NT2/D1 (cell line): ENCODE measurements around the gene ERVFRD-1.

ENCODE experiments used
- DNase-seq: peaks from one replicate; pipeline ENCODE4 v3.0.0-alpha.2; 2011; ENCODE audit warnings: low read depth, low spot score
- H3K27me3 ChIP-seq: 2 replicates; pipeline ENCODE4 v1.6.0; 2011; ENCODE audit warnings: mild to moderate bottlenecking; ENCODE audit not compliant: insufficient read length, insufficient read depth
- H3K36me3 ChIP-seq: 2 replicates; pipeline ENCODE4 v1.6.1; 2011; ENCODE audit warnings: mild to moderate bottlenecking, low read length, mixed read lengths; ENCODE audit not compliant: insufficient read depth, insufficient read length
- H3K4me1 ChIP-seq: 2 replicates; pipeline ENCODE4 v1.5.1; 2011; ENCODE audit not compliant: insufficient read depth, insufficient read length
- H3K4me3 ChIP-seq: 2 replicates; pipeline ENCODE4 v1.5.1; 2011; ENCODE audit warnings: low read depth; ENCODE audit not compliant: insufficient read length
- H3K9ac ChIP-seq: 2 replicates; pipeline ENCODE4 v1.6.0; 2011; ENCODE audit warnings: low read depth; ENCODE audit not compliant: insufficient read length
- H3K9me3 ChIP-seq: 2 replicates; pipeline ENCODE4 v1.5.1; 2011; ENCODE audit warnings: mild to moderate bottlenecking, low read length; ENCODE audit not compliant: insufficient read depth
- SUZ12 ChIP-seq: IDR thresholded peaks from 2 replicates; pipeline ENCODE4 v1.6.1; 2011; ENCODE audit not compliant: insufficient read length, insufficient read depth; ENCODE audit errors: extremely low read depth
- YY1 ChIP-seq: IDR thresholded peaks from 2 replicates; pipeline ENCODE4 v1.6.1; 2011; ENCODE audit not compliant: insufficient read length, insufficient read depth
- ZNF274 ChIP-seq: IDR thresholded peaks from 2 replicates; pipeline ENCODE4 v1.6.1; 2011; ENCODE audit warnings: mild to moderate bottlenecking, low read depth, low read length

Gene ERVFRD-1

GRCh38 chr6:11139051-11139960, 27.8 kb upstream of the ERVFRD-1 start:
- Histone ChIP-seq H3K9ac (no peak overlapping the region), H3K4me3 (no peak overlapping the region), H3K4me1 (no peaks in the 10 kb centered on the region), H3K9me3 (no peaks in the 10 kb centered on the region), H3K36me3 (peaks cover 14% of the 10 kb centered on the region), H3K27me3 (no peaks in the 10 kb centered on the region)
- DNase-seq = no peak
- TF ChIP-seq SUZ12 = no peak
- no peak for TF ChIP-seq YY1
- TF ChIP-seq ZNF274 = no peak

GRCh38 chr6:11136809-11137208, 25.3 kb upstream of the ERVFRD-1 start:
- no peaks in the 10 kb centered on the region for H3K9me3 ChIP-seq
- no peaks in the 10 kb centered on the region for H3K27me3 ChIP-seq
- no peak for TF ChIP-seq ZNF274
- TF ChIP-seq SUZ12 = no peak
- TF ChIP-seq YY1 = no peak
- H3K4me1 ChIP-seq = no peaks in the 10 kb centered on the region
- H3K36me3 ChIP-seq = peaks cover 14% of the 10 kb centered on the region
- DNase-seq = no peak
- no peak overlapping the region for H3K4me3 ChIP-seq
- H3K9ac ChIP-seq = no peak overlapping the region

DNA sequence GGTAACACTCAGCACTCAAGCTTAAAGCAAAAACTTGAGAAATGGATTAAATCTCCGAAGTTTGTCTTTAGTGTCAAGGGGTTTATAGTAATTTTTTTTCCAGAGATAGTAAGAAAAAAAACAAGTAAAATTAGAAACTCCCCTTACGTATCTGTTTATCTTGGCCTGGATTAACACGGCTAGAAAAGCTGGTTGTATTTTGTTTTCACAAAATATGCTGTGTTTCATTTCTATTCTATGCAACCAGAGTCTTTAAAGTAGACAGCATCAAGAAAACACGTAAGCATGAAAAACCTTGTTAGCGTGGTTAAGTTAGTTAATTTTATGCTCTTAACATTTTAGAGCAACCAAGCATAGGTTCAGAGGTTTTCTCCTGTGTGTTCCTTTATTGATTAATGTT, 21.8 kb upstream of the ERVFRD-1 start:
- TF ChIP-seq ZNF274 (no peak), SUZ12 (no peak), YY1 (no peak)
- H3K27me3 ChIP-seq = no peaks in the 10 kb centered on the region
- H3K9ac ChIP-seq = no peak overlapping the region
- H3K4me3 ChIP-seq = no peak overlapping the region
- no peak for DNase-seq
- H3K4me1 ChIP-seq = no peaks in the 10 kb centered on the region
- H3K36me3 ChIP-seq = peaks cover 14% of the 10 kb centered on the region
- no peaks in the 10 kb centered on the region for H3K9me3 ChIP-seq

GRCh38 chr6:11132194-11132888, 20.8 kb upstream of the ERVFRD-1 start:
- no peak for TF ChIP-seq YY1
- TF ChIP-seq SUZ12 = no peak
- no peak for TF ChIP-seq ZNF274
- H3K36me3 ChIP-seq = peaks cover 19% of the 10 kb centered on the region
- no peak for DNase-seq
- H3K4me3 ChIP-seq = no peak overlapping the region
- H3K9me3 ChIP-seq = no peaks in the 10 kb centered on the region; the same call in 1 of the 2 replicates
- H3K27me3 ChIP-seq = no peaks in the 10 kb centered on the region
- no peak overlapping the region for H3K9ac ChIP-seq
- no peaks in the 10 kb centered on the region for H3K4me1 ChIP-seq

DNA sequence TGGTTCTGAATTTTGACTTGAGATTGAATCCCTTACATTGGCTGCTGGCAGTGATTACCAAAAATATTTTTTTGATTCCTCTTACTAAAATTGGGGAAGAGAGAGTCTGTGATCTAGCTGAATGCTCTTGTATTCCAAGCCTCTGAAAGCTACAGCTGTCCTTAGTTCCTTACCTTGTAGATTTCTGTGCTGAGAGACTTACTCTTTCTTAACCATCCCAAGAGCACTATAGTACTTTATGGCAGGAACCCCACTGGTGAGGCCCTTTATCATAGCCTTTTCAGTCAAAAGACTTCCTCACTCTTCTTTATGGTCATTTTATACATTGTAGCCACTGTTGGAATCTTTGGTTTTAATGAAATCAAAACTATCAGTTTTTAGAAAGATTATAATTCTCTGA, 19.1 kb upstream of the ERVFRD-1 start:
- H3K27me3 ChIP-seq = no peaks in the 10 kb centered on the region
- DNase-seq = no peak
- TF ChIP-seq ZNF274 (no peak), YY1 (no peak), SUZ12 (no peak)
- no peaks in the 10 kb centered on the region; the same call in 1 of the 2 replicates for H3K9me3 ChIP-seq
- no peaks in the 10 kb centered on the region for H3K4me1 ChIP-seq
- H3K9ac ChIP-seq = no peak overlapping the region
- no peak overlapping the region for H3K4me3 ChIP-seq
- peaks cover 15% of the 10 kb centered on the region for H3K36me3 ChIP-seq

GRCh38 chr6:11129908-11130565, 18.5 kb upstream of the ERVFRD-1 start:
- no peak overlapping the region for H3K9ac ChIP-seq
- TF ChIP-seq YY1 = no peak
- no peak for TF ChIP-seq ZNF274
- no peak for TF ChIP-seq SUZ12
- DNase-seq = no peak

DNA sequence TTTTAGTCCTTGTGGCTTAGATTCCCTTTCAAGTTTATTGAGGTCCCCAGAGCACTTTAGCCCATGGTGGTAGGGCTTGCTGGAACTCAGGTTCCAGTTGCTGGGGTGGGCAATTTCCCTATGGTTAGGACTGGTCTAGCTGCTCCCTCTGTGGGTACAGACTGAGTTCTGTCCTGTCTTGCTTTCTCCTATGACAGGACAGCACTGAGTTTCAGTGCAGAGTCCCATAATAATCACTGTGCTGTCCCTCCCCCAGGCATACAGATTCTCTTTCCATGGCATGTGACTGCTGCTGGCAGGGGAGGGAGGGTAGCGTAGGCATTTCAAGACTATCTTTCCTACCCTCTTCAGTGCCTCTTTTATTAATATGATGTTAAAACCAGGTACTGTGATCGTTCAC, 17.1 kb upstream of the ERVFRD-1 start:
- TF ChIP-seq YY1 = no peak
- no peak for TF ChIP-seq ZNF274
- no peak for TF ChIP-seq SUZ12
- no peak for DNase-seq
- no peak overlapping the region for H3K4me3 ChIP-seq
- H3K36me3 ChIP-seq = peaks cover 5% of the 10 kb centered on the region
- no peaks in the 10 kb centered on the region for H3K27me3 ChIP-seq
- no peak overlapping the region for H3K9ac ChIP-seq
- H3K4me1 ChIP-seq = no peaks in the 10 kb centered on the region
- H3K9me3 ChIP-seq = no peaks in the 10 kb centered on the region; the same call in 1 of the 2 replicates

More at GRCh38 chr6:11129908-11130565, 18.5 kb upstream of the ERVFRD-1 start:
- Histone ChIP-seq H3K36me3 (peaks cover 9% of the 10 kb centered on the region), H3K27me3 (no peaks in the 10 kb centered on the region), H3K4me1 (no peaks in the 10 kb centered on the region), H3K4me3 (no peak overlapping the region), H3K9me3 (no peaks in the 10 kb centered on the region; the same call in 1 of the 2 replicates)
